OCI-LY7 (cell line): Measurements from ENCODE around the gene RHO. TPM values are rescaled to one million over a fixed set of nuclear protein-coding genes. Genes with fewer than 3 reads are reported as not detected.

Source experiments
- BruUV-seq: library from RNA; stranded (reverse); fragments of 400-500 nt; replicated peaks from 2 replicates; lab custom pipeline; 2021; lab: Mats Ljungman, UMichigan
- CTCF ChIA-PET: fragments of 300-600 bp; sonication (Branson Sonifier 250); formaldehyde crosslinking; loops from one replicate; lab custom pipeline; 2022; ENCODE audit warnings: antibody characterized with exemption; ENCODE audit not compliant: unreplicated experiment; lab: Charles Lee
- POLR2A ChIA-PET: fragments of 300-600 bp; sonication (Branson Sonifier 250); formaldehyde crosslinking; loops from one replicate; lab custom pipeline; 2022; ENCODE audit warnings: antibody characterized with exemption; lab: Charles Lee
- DNase-seq: peaks from one replicate; pipeline ENCODE4 v3.0.0-alpha.2; 2015; ENCODE audit warnings: low spot score
- H2AFZ ChIP-seq: fragments of 200-600 bp; sonication (generic), shearing (Covaris generic); 2 replicates; pipeline ENCODE4 v1.6.1; 2014; ENCODE audit warnings: mild to moderate bottlenecking, antibody characterized with exemption, low read length, moderate library complexity
- H3K27ac ChIP-seq: fragments of 200-600 bp; sonication (generic); 2 replicates; pipeline ENCODE4 v1.5.1; 2014; ENCODE audit warnings: mixed run types, low read depth, mild to moderate bottlenecking, moderate library complexity, low read length, inconsistent platforms; ENCODE audit not compliant: poor library complexity, severe bottlenecking
- H3K36me3 ChIP-seq: fragments of 200-600 bp; sonication (generic); 2 replicates; pipeline ENCODE4 v1.6.1; 2014; ENCODE audit warnings: mild to moderate bottlenecking, antibody characterized with exemption, low read length, moderate library complexity, mixed read lengths; ENCODE audit not compliant: insufficient read depth
- H3K4me1 ChIP-seq: fragments of 200-600 bp; sonication (generic); 2 replicates; pipeline ENCODE4 v1.5.1; 2014; ENCODE audit warnings: mild to moderate bottlenecking, low read length; ENCODE audit not compliant: insufficient read depth, poor library complexity, severe bottlenecking
- H3K4me2 ChIP-seq: fragments of 200-600 bp; sonication (generic); 2 replicates; pipeline ENCODE4 v1.6.1; 2014; ENCODE audit warnings: mild to moderate bottlenecking, low read length
- H3K4me3 ChIP-seq: fragments of 200-600 bp; sonication (generic); 2 replicates; pipeline ENCODE4 v1.5.1; 2014; ENCODE audit warnings: mild to moderate bottlenecking, low read depth, low read length; ENCODE audit not compliant: poor library complexity, severe bottlenecking
- H3K79me2 ChIP-seq: fragments of 200-600 bp; sonication (generic); 2 replicates; pipeline ENCODE4 v1.6.1; 2016; ENCODE audit warnings: low read depth, mild to moderate bottlenecking, low read length, moderate library complexity, mixed read lengths; ENCODE audit not compliant: insufficient read depth
- H3K9me2 ChIP-seq: fragments of 200-600 bp; sonication (generic); 2 replicates; pipeline ENCODE4 v1.6.1; 2016; ENCODE audit warnings: mild to moderate bottlenecking, low read length, mixed read lengths; ENCODE audit not compliant: insufficient read depth
- H3K9me3 ChIP-seq: fragments of 200-600 bp; sonication (generic); 2 replicates; pipeline ENCODE4 v1.6.1; 2014; ENCODE audit warnings: mild to moderate bottlenecking, mixed run types, low read length, mixed read lengths
- H4K20me1 ChIP-seq: fragments of 200-600 bp; sonication (generic); 2 replicates; pipeline ENCODE4 v1.6.1; 2014; ENCODE audit warnings: mild to moderate bottlenecking, antibody characterized with exemption, low read length, moderate library complexity, mixed read lengths; ENCODE audit not compliant: insufficient read depth
- EZH2phosphoT487 ChIP-seq: fragments of 200-600 bp; sonication (generic); IDR thresholded peaks from 2 replicates; pipeline ENCODE4 v1.6.1; 2018; ENCODE audit warnings: low read depth, borderline replicate concordance, mild to moderate bottlenecking, mixed run types, antibody characterized with exemption, low read length, moderate library complexity, mixed read lengths
- intact Hi-C: fragments of 100-400 bp; cut with micrococcal nuclease; formaldehyde crosslinking; loops from one replicate; pipeline ENCODE4 v1.10.0; 2022; ENCODE audit not compliant: unreplicated experiment
- total RNA-seq, 2 experiments: library from RNA; depleted of rRNA in 1 of 2; stranded (reverse); fragments of >200 nt in 1 of 2; shearing (Covaris generic) in 1 of 2; gene quantifications; 2 replicates each; pipeline ENCODE4 v1.2.3, GENCODE V29; 2014 to 2022
- TF ChIP-seq, protein P1 (sequence below): fragments of 200-600 bp; sonication (generic); conservative IDR thresholded peaks from 2 replicates; pipeline ENCODE4 v1.5.1; 2014; ENCODE audit warnings: mild to moderate bottlenecking, antibody characterized with exemption, low read length, moderate library complexity, mixed read lengths

The RHO gene
- total RNA-seq, 2 experiments from 2014 or later = not detected

DNA sequence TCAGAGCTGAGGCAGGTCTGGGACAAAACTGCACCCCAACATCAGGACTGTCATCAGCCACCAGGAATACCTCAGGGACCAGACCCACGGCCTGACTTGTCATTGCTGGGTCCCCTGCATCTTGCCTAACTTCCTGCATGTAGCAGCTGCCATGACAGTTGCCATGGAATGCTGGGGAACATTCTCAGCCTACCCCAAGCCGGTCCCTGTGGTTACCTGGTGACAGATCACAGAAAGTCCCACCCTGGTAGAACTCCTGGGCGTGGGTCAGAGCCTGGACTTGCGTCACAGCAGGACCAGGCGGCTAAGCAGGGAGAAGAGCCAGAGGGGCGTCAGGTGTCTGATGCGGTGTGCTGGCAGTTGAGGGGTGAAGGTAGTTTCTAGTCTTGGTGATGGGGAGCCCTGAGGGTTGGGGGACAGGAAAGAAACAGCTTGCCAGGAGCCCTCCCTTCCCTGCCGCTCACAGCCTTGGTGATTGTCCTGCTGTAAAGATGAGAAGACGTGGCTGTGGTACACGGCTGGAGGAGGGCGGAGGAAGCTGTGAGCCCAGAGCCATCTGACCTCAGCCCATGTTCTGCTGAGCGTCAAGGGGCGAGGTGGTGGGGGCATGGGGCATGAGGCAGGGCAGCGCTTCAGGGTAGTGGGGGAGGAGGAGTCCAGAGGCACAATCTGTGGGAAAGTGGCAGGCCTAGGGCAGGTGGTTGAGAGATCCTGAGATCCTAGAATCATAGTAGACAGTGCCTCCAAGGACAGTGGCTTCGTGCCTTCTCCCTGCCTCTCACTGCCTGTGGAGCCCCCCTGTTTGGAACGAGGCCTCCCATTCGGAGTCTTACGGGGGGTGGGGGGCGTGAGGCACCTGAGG, 19.9 kb downstream of the RHO start:
- intact Hi-C loops = no loop called here
- Histone ChIP-seq H3K9me2 (no peaks in the 10 kb centered on the region), H2AFZ (no peak overlapping the region), H3K27ac (no peak overlapping the region), H3K4me2 (no peak overlapping the region), H3K36me3 (no peaks in the 10 kb centered on the region), H3K79me2 (no peaks in the 10 kb centered on the region), H3K4me1 (peaks cover 2% of the 10 kb centered on the region), H3K4me3 (no peak overlapping the region), H4K20me1 (no peaks in the 10 kb centered on the region), H3K9me3 (no peaks in the 10 kb centered on the region)
- no TSS peak for BruUV-seq
- no peak for TF ChIP-seq EZH2phosphoT487
- TF ChIP-seq, protein P1, sequence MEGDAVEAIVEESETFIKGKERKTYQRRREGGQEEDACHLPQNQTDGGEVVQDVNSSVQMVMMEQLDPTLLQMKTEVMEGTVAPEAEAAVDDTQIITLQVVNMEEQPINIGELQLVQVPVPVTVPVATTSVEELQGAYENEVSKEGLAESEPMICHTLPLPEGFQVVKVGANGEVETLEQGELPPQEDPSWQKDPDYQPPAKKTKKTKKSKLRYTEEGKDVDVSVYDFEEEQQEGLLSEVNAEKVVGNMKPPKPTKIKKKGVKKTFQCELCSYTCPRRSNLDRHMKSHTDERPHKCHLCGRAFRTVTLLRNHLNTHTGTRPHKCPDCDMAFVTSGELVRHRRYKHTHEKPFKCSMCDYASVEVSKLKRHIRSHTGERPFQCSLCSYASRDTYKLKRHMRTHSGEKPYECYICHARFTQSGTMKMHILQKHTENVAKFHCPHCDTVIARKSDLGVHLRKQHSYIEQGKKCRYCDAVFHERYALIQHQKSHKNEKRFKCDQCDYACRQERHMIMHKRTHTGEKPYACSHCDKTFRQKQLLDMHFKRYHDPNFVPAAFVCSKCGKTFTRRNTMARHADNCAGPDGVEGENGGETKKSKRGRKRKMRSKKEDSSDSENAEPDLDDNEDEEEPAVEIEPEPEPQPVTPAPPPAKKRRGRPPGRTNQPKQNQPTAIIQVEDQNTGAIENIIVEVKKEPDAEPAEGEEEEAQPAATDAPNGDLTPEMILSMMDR = no peak
- POLR2A ChIA-PET = no interaction called here
- no peak for DNase-seq
- CTCF ChIA-PET = no interaction called here

DNA sequence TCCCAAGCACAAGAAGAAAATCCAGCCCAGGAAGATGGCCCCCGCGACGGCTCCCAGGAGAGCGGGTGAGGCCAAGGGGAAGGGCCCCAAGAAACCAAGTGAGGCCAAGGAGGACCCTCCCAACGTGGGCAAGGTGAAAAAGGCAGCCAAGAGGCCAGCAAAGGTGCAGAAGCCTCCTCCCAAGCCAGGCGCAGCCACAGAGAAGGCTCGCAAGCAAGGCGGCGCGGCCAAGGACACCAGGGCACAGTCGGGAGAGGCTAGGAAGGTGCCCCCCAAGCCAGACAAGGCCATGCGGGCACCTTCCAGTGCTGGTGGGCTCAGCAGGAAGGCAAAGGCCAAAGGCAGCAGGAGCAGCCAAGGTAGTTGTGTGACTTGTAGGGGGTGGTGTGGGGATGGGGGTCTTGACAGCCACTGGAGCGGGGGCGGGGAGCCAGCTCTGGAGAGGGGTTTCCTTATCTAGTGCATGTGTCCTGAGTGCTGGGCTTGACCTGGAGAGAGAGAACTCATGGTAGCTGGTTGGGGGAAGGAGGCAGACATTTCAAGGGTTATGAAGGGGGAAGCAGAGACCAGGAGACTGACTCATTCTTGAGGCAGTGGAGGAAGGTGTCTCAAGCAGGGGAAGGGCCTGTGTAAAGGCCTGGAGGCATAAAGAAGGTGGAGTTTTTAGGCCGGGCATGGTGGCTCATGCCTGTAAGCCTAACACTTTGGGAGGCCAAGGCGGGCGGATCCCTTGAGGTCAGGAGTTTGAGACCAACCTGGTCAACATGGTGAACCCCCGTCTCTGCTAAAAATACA, 20.8 kb downstream of the RHO start:
- intact Hi-C loops = no loop called here
- H3K36me3 ChIP-seq = no peaks in the 10 kb centered on the region
- DNase-seq = no peak
- ChIA-PET CTCF (no interaction called here), POLR2A (interaction anchor here (0.9 to 1.1 kb wide), 2 partner anchors 10 to 28 kb away, joined by 3 to 5 read pairs; no protein-coding TSS in a partner anchor)
- H3K4me2 ChIP-seq = no peak overlapping the region
- H3K27ac ChIP-seq = no peak overlapping the region
- H3K9me3 ChIP-seq = no peaks in the 10 kb centered on the region
- peaks cover 11% of the 10 kb centered on the region for H3K4me1 ChIP-seq
- H3K79me2 ChIP-seq = no peaks in the 10 kb centered on the region
- H4K20me1 ChIP-seq = no peaks in the 10 kb centered on the region
- no peaks in the 10 kb centered on the region for H3K9me2 ChIP-seq
- no peak overlapping the region for H3K4me3 ChIP-seq
- BruUV-seq = no TSS peak
- no peak for TF ChIP-seq EZH2phosphoT487
- TF ChIP-seq, protein P1 = no peak
- no peak overlapping the region for H2AFZ ChIP-seq
